Fibroblast of lung (primary cell): ENCODE measurements around the gene OR2G6. TPM values are rescaled to one million over a fixed set of nuclear protein-coding genes. Genes with fewer than 3 reads are reported as not detected.
"Not testable (repeated sequence)": the region's sequence is repeated elsewhere in the genome, so short reads cannot be mapped to it uniquely, and the experiment has no call there.

Experiments
- DNase-seq, 2 donors: peaks; one replicate each; pipeline versions ENCODE4 v3.0.0 to v3.0.0-alpha.2; 2010; ENCODE audit warnings: low read depth in 2 of 2
- H2AFZ ChIP-seq: 2 replicates; pipeline ENCODE4 v1.5.1; 2012; ENCODE audit warnings: low read length, control low read depth, inconsistent platforms
- H3K27ac ChIP-seq: 2 replicates; pipeline ENCODE4 v1.5.1; 2011; ENCODE audit warnings: low read length, control low read depth; ENCODE audit not compliant: insufficient read depth
- H3K27me3 ChIP-seq: 2 replicates; pipeline ENCODE4 v1.5.1; 2011; ENCODE audit warnings: mild to moderate bottlenecking, low read length; ENCODE audit not compliant: control insufficient read depth, insufficient read depth
- H3K36me3 ChIP-seq: 2 replicates; pipeline ENCODE4 v1.5.1; 2011; ENCODE audit warnings: low read length; ENCODE audit not compliant: control insufficient read depth, insufficient read depth
- H3K4me1 ChIP-seq: 2 replicates; pipeline ENCODE4 v1.5.1; 2011; ENCODE audit warnings: low read length; ENCODE audit not compliant: control insufficient read depth, insufficient read depth; ENCODE audit errors: extremely low read depth
- H3K4me2 ChIP-seq: 2 replicates; pipeline ENCODE4 v1.5.1; 2011; ENCODE audit warnings: low read length, control low read depth; ENCODE audit not compliant: insufficient read depth; ENCODE audit errors: extremely low read depth
- H3K4me3 ChIP-seq, 4 experiments: fragments of 200-600 bp in 1 of 4; sonication (generic) in 1 of 4; replicated peaks in 1 of 4; 2 replicates each; pipeline ENCODE4 v1.5.1; 2011 to 2016; ENCODE audit warnings: low read length in 4 of 4, low read depth in 3 of 4, mild to moderate bottlenecking in 3 of 4, control low read depth in 2 of 4, inconsistent platforms in 1 of 4, mixed read lengths in 1 of 4; ENCODE audit not compliant: insufficient read depth in 1 of 4; ENCODE audit errors: control extremely low read depth in 1 of 4
- H3K79me2 ChIP-seq: 2 replicates; pipeline ENCODE4 v1.5.1; 2012; ENCODE audit warnings: mild to moderate bottlenecking, low read length, inconsistent platforms; ENCODE audit not compliant: control insufficient read depth, insufficient read depth
- H3K9ac ChIP-seq: 2 replicates; pipeline ENCODE4 v1.5.1; 2011; ENCODE audit warnings: mild to moderate bottlenecking, low read length, control low read depth; ENCODE audit not compliant: insufficient read depth
- H3K9me3 ChIP-seq: 2 replicates; pipeline ENCODE4 v1.5.1; 2012; ENCODE audit warnings: low read depth, low read length; ENCODE audit not compliant: control insufficient read depth, insufficient read depth
- H4K20me1 ChIP-seq: 2 replicates; pipeline ENCODE4 v1.5.1; 2011; ENCODE audit warnings: low read length; ENCODE audit not compliant: control insufficient read depth, insufficient read depth; ENCODE audit errors: extremely low read depth
- polyA plus RNA-seq, 2 donors: library from polyadenylated mRNA; depleted of rRNA in 1 of 2; stranded (reverse) in 1 of 2; unstranded in 1 of 2; fragments of >200 nt; gene quantifications; 2 replicates each; pipeline ENCODE4 v1.2.1, GENCODE V29; 2011 to 2012; ENCODE audit warnings: missing spikeins in 1 of 2
- total RNA-seq: library from RNA; depleted of rRNA; stranded (reverse); fragments of >200 nt; gene quantifications from 2 replicates; pipeline ENCODE4 v1.2.1, GENCODE V29; 2014

The OR2G6 gene
- total and polyA plus RNA-seq, 2 donors (not counting 1 experiment from before 2014, with no cell fraction given) = not detected

DNA sequence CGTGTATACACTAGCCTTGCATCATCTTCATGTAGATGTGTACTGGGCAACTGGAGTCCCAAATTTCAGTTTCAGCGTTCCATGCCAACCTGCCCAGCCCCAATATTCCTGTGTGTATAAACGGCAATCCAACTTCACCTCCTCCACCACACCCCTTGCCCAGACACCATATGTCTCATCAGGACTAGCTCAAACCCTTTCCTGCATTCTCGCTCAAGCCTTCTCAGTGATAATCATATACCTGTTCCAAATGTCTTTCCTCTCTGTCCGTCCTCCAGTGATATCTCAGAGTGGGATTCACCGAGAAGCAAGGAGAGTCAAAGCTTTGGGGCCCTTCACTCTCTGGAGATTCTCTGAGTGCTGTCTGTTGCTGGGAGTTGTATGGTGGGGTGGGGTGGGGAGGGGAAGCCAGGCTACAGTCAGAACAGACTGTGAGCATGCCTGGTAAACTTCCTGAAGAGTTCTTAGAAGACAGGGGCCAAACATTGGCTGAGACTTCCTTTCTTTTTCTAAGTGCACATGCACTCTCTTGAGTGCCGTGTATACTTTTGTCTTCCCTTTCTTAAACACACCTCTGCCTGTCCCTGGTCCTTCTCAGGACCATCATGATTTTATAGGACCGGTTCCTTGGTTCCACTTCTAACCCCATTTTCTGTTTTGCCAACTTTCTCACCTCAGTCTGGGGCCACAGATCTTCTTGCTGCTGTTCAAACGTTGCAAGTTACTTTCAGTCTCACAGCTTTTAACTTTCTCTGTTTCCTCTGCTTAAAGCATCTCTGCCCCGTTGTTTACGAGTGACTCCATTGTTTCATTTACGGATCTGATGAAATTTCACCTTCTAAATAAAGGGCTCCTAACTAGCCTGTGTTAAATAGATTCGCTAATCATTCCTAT lies 25.9 kb upstream of the OR2G6 start:
- H3K9ac ChIP-seq, H4K20me1 ChIP-seq, H3K79me2 ChIP-seq, H3K27ac ChIP-seq, H3K9me3 ChIP-seq, H3K36me3 ChIP-seq, H2AFZ ChIP-seq, H3K4me1 ChIP-seq, DNase-seq, H3K4me3 ChIP-seq, H3K27me3 ChIP-seq, H3K4me2 ChIP-seq: not testable (repeated sequence)

DNA sequence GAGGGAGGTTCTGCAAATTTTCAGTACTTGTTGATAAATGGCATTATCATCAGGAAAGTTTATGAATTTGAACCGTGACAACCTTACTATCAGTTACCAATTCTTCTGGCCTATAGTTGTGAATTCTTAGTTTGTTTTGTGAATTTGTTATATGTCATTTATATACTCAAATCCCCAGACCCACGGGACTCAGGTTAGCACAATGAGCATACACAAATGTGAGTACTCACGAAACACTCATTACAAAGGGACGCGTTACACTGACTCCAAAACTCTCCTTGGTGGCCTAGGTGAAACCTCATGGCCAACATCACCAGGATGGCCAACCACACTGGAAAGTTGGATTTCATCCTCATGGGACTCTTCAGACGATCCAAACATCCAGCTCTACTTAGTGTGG lies 19.6 kb upstream of the OR2G6 start, which contains the start of gene OR2T5:
Gene OR2T5 (plus strand): TSS at position 301 of the 400 bp plus-strand sequence. CDS start 0 bp downstream, at position 301.
- not testable (repeated sequence) for H3K4me1 ChIP-seq, H3K36me3 ChIP-seq, H3K4me3 ChIP-seq, H4K20me1 ChIP-seq, H3K27me3 ChIP-seq, H3K4me2 ChIP-seq, H3K9me3 ChIP-seq, H3K27ac ChIP-seq, H3K79me2 ChIP-seq, DNase-seq, H3K9ac ChIP-seq, H2AFZ ChIP-seq

DNA sequence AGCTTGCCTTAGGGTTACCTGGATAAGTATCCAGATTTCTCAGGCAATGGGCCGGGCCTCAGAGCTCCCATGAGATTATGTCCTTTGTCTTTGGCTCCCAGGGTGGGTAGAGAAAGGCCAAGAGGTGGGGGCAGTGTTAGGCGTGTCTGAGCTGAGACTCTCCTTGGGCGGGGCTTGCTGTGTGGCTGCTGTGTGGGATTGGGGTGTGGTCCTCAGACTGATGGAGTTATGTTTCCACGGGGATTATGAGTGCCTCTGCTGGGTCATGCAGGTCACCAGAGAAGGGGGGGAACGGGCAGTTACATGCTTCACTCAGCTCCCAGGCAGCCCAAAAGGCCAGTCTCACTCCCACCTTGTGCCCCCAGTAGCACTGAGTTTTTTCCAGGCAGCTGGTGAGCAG lies 11.2 kb upstream of the OR2G6 start:
- not testable (repeated sequence) for H3K4me3 ChIP-seq, DNase-seq, H3K79me2 ChIP-seq, H2AFZ ChIP-seq, H3K36me3 ChIP-seq, H3K4me1 ChIP-seq, H3K9me3 ChIP-seq, H3K4me2 ChIP-seq, H3K27ac ChIP-seq, H3K9ac ChIP-seq, H4K20me1 ChIP-seq, H3K27me3 ChIP-seq

DNA sequence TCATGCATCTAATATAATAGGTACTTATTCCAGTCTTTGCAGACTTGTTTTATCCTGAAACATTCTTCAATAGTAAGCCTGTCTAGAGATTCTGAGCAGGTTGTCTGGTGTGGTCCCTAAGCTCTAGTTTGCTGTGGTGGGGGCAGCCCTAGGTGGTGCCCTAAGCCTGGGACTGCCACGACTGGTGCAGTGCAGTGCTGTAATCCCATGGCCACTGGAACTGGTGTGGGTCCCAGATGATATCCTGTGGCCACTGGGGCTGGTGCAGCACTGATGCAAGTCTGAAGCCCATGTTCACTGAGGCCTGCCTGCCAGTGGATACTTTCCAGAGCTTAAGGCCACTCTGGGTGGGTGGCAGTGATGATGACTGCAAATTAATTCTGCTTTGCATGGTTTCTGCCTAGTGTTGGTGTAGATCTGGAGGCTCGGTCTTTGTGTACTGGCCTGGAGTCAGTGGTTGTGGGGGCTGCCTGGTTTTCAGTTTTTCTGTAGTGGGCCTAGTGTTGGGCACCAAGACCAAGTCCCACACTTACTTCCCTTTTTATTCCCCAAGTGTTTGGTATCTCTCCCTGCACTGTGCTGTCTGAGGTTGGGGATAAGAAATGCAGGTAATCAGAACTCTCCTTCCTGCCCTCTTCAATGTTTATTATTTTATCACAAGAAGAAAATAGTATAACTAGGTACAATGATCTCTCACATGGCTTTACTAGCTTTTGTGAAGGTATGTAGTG lies 7.4 kb upstream of the OR2G6 start:
- not testable (repeated sequence) for H4K20me1 ChIP-seq, H3K4me3 ChIP-seq, H3K4me2 ChIP-seq, H3K79me2 ChIP-seq, H3K4me1 ChIP-seq, H3K27me3 ChIP-seq, H3K36me3 ChIP-seq, H2AFZ ChIP-seq, H3K27ac ChIP-seq, H3K9me3 ChIP-seq, DNase-seq, H3K9ac ChIP-seq

DNA sequence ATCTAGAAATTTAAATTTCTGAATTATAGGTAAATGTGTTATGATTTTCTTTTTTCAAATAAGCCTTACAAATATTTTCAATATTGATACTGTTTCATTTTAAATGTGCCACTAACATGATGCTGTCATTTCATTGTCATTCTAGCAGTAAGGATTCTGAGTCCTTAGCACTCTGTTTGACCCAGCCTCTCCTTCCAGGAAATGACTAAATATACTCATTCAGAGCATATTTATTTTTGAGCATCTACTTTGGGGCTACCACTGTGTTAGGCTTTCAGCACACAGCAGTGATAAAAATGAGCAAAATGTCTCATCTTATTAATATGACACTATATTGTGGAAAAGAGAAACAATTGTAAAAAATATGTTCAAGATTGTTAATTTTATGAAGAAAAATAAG lies 2.3 kb downstream of the OR2G6 start:
- not testable (repeated sequence) for H3K79me2 ChIP-seq, H3K4me2 ChIP-seq, H3K27me3 ChIP-seq, H3K36me3 ChIP-seq, H3K9ac ChIP-seq, H3K9me3 ChIP-seq, DNase-seq, H3K4me3 ChIP-seq, H2AFZ ChIP-seq, H4K20me1 ChIP-seq, H3K27ac ChIP-seq, H3K4me1 ChIP-seq
